ENCODE results near the gene GSAP. TPM values are rescaled to one million over a fixed set of nuclear protein-coding genes. Genes with fewer than 3 reads are reported as not detected.

GSAP gene
- total RNA-seq, 1 donor from 2014 or later, result 9.9 TPM

DNA sequence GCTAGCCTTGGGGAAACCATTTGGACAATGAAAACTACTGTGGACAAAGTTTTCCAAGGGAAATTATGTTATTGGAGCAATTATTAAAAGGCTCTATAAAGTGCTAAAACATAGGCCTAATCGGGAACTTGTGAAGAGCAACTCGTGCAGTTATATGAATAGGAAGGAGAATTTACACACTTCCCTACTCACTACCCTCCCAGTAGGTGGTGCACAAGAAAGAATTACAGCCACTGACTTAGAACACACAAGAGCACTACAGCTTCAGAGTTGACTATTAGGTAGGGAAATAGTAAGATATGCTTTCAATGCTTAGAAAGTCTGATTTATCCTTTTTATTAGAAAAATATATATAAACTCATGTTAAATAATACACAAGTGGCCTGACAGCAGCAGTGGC, 47.2 kb downstream of the GSAP start:
- Mint-ChIP-seq H3K4me3 (ENCODE audit: low read depth) (no peak overlapping the region), H3K27me3 (no peaks in the 10 kb centered on the region), H3K9me3 (ENCODE audit: low read depth) (peaks cover 11% of the 10 kb centered on the region), H3K27ac (no peak overlapping the region), H3K36me3 (ENCODE audit: insufficient read depth) (peaks cover 5% of the 10 kb centered on the region), H3K4me1 (ENCODE audit: low read depth) (no peaks in the 10 kb centered on the region)
- no peak for DNase-seq (ENCODE audit: low spot score, unreplicated experiment)
- TF ChIP-seq, protein P1, sequence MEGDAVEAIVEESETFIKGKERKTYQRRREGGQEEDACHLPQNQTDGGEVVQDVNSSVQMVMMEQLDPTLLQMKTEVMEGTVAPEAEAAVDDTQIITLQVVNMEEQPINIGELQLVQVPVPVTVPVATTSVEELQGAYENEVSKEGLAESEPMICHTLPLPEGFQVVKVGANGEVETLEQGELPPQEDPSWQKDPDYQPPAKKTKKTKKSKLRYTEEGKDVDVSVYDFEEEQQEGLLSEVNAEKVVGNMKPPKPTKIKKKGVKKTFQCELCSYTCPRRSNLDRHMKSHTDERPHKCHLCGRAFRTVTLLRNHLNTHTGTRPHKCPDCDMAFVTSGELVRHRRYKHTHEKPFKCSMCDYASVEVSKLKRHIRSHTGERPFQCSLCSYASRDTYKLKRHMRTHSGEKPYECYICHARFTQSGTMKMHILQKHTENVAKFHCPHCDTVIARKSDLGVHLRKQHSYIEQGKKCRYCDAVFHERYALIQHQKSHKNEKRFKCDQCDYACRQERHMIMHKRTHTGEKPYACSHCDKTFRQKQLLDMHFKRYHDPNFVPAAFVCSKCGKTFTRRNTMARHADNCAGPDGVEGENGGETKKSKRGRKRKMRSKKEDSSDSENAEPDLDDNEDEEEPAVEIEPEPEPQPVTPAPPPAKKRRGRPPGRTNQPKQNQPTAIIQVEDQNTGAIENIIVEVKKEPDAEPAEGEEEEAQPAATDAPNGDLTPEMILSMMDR (IDR thresholded peaks at IDR 0.05; ENCODE audit: unreplicated experiment), result no peak

GRCh38 chr7:77367976-77368375, 48.2 kb downstream of the GSAP start:
- Mint-ChIP-seq H3K36me3 (ENCODE audit: insufficient read depth) (peaks cover 5% of the 10 kb centered on the region), H3K27me3 (no peaks in the 10 kb centered on the region), H3K4me3 (ENCODE audit: low read depth) (no peak overlapping the region), H3K9me3 (ENCODE audit: low read depth) (peaks cover 11% of the 10 kb centered on the region), H3K4me1 (ENCODE audit: low read depth) (peaks cover 1% of the 10 kb centered on the region), H3K27ac (no peak overlapping the region)
- DNase-seq (ENCODE audit: low spot score, unreplicated experiment), result no peak
- TF ChIP-seq, protein P1 (IDR thresholded peaks at IDR 0.05; ENCODE audit: unreplicated experiment), result no peak

GRCh38 chr7:77362905-77363304, 53.2 kb downstream of the GSAP start:
- TF ChIP-seq, protein P1 (IDR thresholded peaks at IDR 0.05; ENCODE audit: unreplicated experiment), result no peak
- no peaks in the 10 kb centered on the region for H3K27me3 Mint-ChIP-seq
- DNase-seq (ENCODE audit: low spot score, unreplicated experiment), result no peak
- peaks cover 14% of the 10 kb centered on the region for H3K4me1 Mint-ChIP-seq (ENCODE audit: low read depth)
- H3K27ac Mint-ChIP-seq, result no peak overlapping the region
- H3K4me3 Mint-ChIP-seq (ENCODE audit: low read depth), result no peak overlapping the region
- peaks cover 9% of the 10 kb centered on the region for H3K9me3 Mint-ChIP-seq (ENCODE audit: low read depth)
- peaks cover 3% of the 10 kb centered on the region for H3K36me3 Mint-ChIP-seq (ENCODE audit: insufficient read depth)

- H3K4me3 Mint-ChIP-seq (ENCODE audit: low read depth), result no peak overlapping the region
- no peak for DNase-seq (ENCODE audit: low spot score, unreplicated experiment)
These were observed 55.2 kb downstream of the GSAP start for GRCh38 chr7:77360969-77361368.

GRCh38 chr7:77360104-77360503, 56.0 kb downstream of the GSAP start:
- H3K4me3 Mint-ChIP-seq (ENCODE audit: low read depth), result no peak overlapping the region
- no peak overlapping the region for H3K27ac Mint-ChIP-seq
- H3K36me3 Mint-ChIP-seq (ENCODE audit: insufficient read depth), result no peaks in the 10 kb centered on the region
- no peaks in the 10 kb centered on the region for H3K9me3 Mint-ChIP-seq (ENCODE audit: low read depth)
- TF ChIP-seq, protein P1 (IDR thresholded peaks at IDR 0.05; ENCODE audit: unreplicated experiment), result no peak
- peaks cover 14% of the 10 kb centered on the region for H3K4me1 Mint-ChIP-seq (ENCODE audit: low read depth)
- H3K27me3 Mint-ChIP-seq, result no peaks in the 10 kb centered on the region
- DNase-seq (ENCODE audit: low spot score, unreplicated experiment), result no peak

More at GRCh38 chr7:77360969-77361368, 55.2 kb downstream of the GSAP start:
- no peak overlapping the region for H3K27ac Mint-ChIP-seq
- H3K4me1 Mint-ChIP-seq (ENCODE audit: low read depth), result peaks cover 14% of the 10 kb centered on the region
- H3K9me3 Mint-ChIP-seq (ENCODE audit: low read depth), result no peaks in the 10 kb centered on the region
- no peaks in the 10 kb centered on the region for H3K36me3 Mint-ChIP-seq (ENCODE audit: insufficient read depth)
- H3K27me3 Mint-ChIP-seq, result no peaks in the 10 kb centered on the region
- TF ChIP-seq, protein P1 (IDR thresholded peaks at IDR 0.05; ENCODE audit: unreplicated experiment), result no peak

All from progenitor cell of endocrine pancreas (in vitro differentiated cells).